Lower lobe of right lung (tissue), 2 donors: Measurements from ENCODE around the gene C5orf46. TPM values are rescaled to one million over a fixed set of nuclear protein-coding genes. Genes with fewer than 3 reads are reported as not detected.

Source experiments
- ATAC-seq, 2 donors: fragments of 200-7000 bp; cut with Tn5 transposase; one replicate each; pipeline ENCODE4 v1.9.1; 2020 to 2022; ENCODE audit warnings: mild to moderate bottlenecking in 2 of 2, moderate library complexity in 2 of 2
- DNase-seq: peaks from one replicate; pipeline ENCODE4 v3.0.0-alpha.2; 2020
- H3K27ac ChIP-seq: fragments of 200-600 bp; one replicate; pipeline ENCODE4 v1.8.0; 2022
- H3K27me3 ChIP-seq: fragments of 200-600 bp; one replicate; pipeline ENCODE4 v1.8.0; 2022; ENCODE audit warnings: low read depth
- H3K36me3 ChIP-seq: fragments of 200-600 bp; one replicate; pipeline ENCODE4 v1.8.0; 2022; ENCODE audit warnings: mild to moderate bottlenecking
- H3K4me1 ChIP-seq: fragments of 200-600 bp; one replicate; pipeline ENCODE4 v1.8.0; 2022
- H3K4me3 ChIP-seq: fragments of 200-600 bp; one replicate; pipeline ENCODE4 v1.8.0; 2022; ENCODE audit warnings: mild to moderate bottlenecking
- H3K9me3 ChIP-seq: fragments of 200-600 bp; one replicate; pipeline ENCODE4 v1.8.0; 2022
- intact Hi-C: fragments of 100-400 bp; cut with DNase I; formaldehyde crosslinking; loops from one replicate; pipeline ENCODE4 v1.11.0; 2022
- total RNA-seq: library from RNA; stranded (reverse); fragmentation: NEBNext Ultra II Directional; extraction: Animal tissue kit (Norgen Biotek cat#: 25700); gene quantifications from one replicate; pipeline ENCODE4 v1.2.1, GENCODE V29; 2021
- TF ChIP-seq, protein P1 (sequence below): fragments of 200-600 bp; IDR thresholded peaks from one replicate; pipeline ENCODE4 v1.8.0; 2022; ENCODE audit warnings: antibody characterized with exemption, mild to moderate bottlenecking
- donor health status: DM: no; HTN: yes; CAD: no; lungs with severe emphysema.

C5orf46 gene
- total RNA-seq, 1 donor from 2014 or later, result not detected

DNA sequence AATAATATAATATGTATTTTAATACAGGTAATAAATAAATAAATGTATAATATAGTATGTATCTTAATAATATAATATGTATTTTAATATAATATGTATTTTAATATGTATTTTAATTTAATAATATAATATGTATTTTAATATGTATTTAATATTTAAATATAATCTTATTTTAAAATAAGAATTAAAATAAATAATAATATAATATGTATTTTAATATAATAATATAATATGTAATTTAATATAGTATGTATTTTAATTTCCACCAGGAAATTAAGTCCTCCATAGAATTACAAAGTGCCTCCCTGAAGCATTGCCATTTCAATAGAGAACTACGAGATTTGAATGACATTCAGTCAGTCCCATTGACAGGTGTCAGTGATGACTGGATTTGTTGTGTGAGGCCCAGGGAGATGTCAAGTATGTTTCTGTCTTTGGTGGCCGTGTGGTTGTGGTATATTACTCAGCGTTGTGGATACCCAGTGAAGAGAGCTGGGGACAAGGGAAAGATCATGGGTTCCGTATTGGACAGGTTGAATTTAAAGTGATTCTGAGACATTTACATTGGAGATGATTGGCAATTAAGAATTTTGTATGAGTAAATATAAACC lies 14.2 kb upstream of the C5orf46 start:
- intact Hi-C loops, result no loop called here
- H3K9me3 ChIP-seq, result no peaks in the 10 kb centered on the region

GRCh38 chr5:147918899-147919298 lies 12.6 kb upstream of the C5orf46 start:
- H3K27me3 ChIP-seq, result no peaks in the 10 kb centered on the region
- H3K27ac ChIP-seq, result no peak overlapping the region
- H3K4me1 ChIP-seq, result no peaks in the 10 kb centered on the region
- ATAC-seq, result no peak
- intact Hi-C loops, result no loop called here
- H3K4me3 ChIP-seq, result no peak overlapping the region
- DNase-seq, result no peak
- TF ChIP-seq, protein P1, sequence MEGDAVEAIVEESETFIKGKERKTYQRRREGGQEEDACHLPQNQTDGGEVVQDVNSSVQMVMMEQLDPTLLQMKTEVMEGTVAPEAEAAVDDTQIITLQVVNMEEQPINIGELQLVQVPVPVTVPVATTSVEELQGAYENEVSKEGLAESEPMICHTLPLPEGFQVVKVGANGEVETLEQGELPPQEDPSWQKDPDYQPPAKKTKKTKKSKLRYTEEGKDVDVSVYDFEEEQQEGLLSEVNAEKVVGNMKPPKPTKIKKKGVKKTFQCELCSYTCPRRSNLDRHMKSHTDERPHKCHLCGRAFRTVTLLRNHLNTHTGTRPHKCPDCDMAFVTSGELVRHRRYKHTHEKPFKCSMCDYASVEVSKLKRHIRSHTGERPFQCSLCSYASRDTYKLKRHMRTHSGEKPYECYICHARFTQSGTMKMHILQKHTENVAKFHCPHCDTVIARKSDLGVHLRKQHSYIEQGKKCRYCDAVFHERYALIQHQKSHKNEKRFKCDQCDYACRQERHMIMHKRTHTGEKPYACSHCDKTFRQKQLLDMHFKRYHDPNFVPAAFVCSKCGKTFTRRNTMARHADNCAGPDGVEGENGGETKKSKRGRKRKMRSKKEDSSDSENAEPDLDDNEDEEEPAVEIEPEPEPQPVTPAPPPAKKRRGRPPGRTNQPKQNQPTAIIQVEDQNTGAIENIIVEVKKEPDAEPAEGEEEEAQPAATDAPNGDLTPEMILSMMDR, result no peak
- H3K36me3 ChIP-seq, result no peaks in the 10 kb centered on the region
- H3K9me3 ChIP-seq, result no peaks in the 10 kb centered on the region

More for the DNA sequence above, 14.2 kb upstream of the C5orf46 start:
- Histone ChIP-seq H3K4me3 (no peak overlapping the region), H3K36me3 (no peaks in the 10 kb centered on the region), H3K27me3 (no peaks in the 10 kb centered on the region), H3K4me1 (no peaks in the 10 kb centered on the region), H3K27ac (no peak overlapping the region)
- DNase-seq (no peak), ATAC-seq (no peak)
- TF ChIP-seq, protein P1, result no peak

GRCh38 chr5:147918101-147918685 lies 11.9 kb upstream of the C5orf46 start:
- Histone ChIP-seq H3K4me1 (no peaks in the 10 kb centered on the region), H3K36me3 (no peaks in the 10 kb centered on the region), H3K9me3 (no peaks in the 10 kb centered on the region), H3K27me3 (no peaks in the 10 kb centered on the region), H3K27ac (no peak overlapping the region), H3K4me3 (no peak overlapping the region)
- DNase-seq (no peak), ATAC-seq (no peak)
- TF ChIP-seq, protein P1, result no peak
- intact Hi-C loops, result no loop called here

DNA sequence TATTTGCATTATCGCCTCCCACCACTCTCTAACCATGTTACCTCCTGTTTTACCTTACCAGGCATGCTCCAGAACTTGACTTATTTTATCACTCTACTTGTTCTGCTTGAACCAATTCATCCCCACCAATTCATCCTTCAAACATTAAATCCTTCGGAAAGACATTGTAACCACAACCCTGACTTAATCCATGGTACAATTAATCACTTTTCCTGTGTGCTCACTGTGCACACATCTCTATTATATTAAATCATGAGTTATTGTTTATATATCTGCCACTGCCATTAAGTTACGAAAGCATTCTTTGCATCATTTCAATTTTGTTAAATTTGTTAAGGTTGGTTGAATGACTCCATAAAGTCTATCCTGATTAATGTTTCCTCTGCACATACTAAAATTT lies 7.4 kb upstream of the C5orf46 start:
- no peaks in the 10 kb centered on the region for H3K27me3 ChIP-seq
- no peak for ATAC-seq
- no peaks in the 10 kb centered on the region for H3K4me1 ChIP-seq
- no peak overlapping the region for H3K4me3 ChIP-seq
- TF ChIP-seq, protein P1, result no peak
- no peak for DNase-seq
- intact Hi-C loops, result no loop called here
- no peak overlapping the region for H3K27ac ChIP-seq
- no peaks in the 10 kb centered on the region for H3K9me3 ChIP-seq
- no peaks in the 10 kb centered on the region for H3K36me3 ChIP-seq

- DNase-seq, result no peak
- Histone ChIP-seq H3K4me3 (no peak overlapping the region), H3K36me3 (no peaks in the 10 kb centered on the region), H3K27me3 (no peaks in the 10 kb centered on the region), H3K27ac (no peak overlapping the region), H3K9me3 (no peaks in the 10 kb centered on the region), H3K4me1 (no peaks in the 10 kb centered on the region)
- intact Hi-C loops, result no loop called here
- ATAC-seq, result no peak
- TF ChIP-seq, protein P1, result no peak
Observed at GRCh38 chr5:147912011-147912410, 5.7 kb upstream of the C5orf46 start.
